Small intestine (tissue), 7 donors: Measurements from ENCODE around the gene CHST11. TPM values are rescaled to one million over a fixed set of nuclear protein-coding genes. Genes with fewer than 3 reads are reported as not detected.

Experiments
- DNase-seq, 2 donors: peaks; one replicate each; pipeline versions ENCODE4 v3.0.0 to v3.0.0-alpha.2; 2013
- FAIRE-seq: peaks from 2 replicates; lab custom pipeline; 2012; peaks lifted over from hg19 to GRCh38; lab: Jason Lieb, UNC
- H3K27ac ChIP-seq, 3 donors: one replicate each; pipeline ENCODE4 v1.5.1; 2013; ENCODE audit warnings: low read length in 2 of 3, mild to moderate bottlenecking in 2 of 3, control low read depth in 1 of 3, inconsistent platforms in 1 of 3, low read depth in 1 of 3, moderate library complexity in 1 of 3
- H3K27me3 ChIP-seq, 3 donors: one replicate each; pipeline ENCODE4 v1.6.1; 2013; ENCODE audit warnings: low read length in 3 of 3, inconsistent platforms in 1 of 3; ENCODE audit not compliant: control insufficient read depth in 3 of 3, insufficient read depth in 3 of 3
- H3K36me3 ChIP-seq, 3 donors: one replicate each; pipeline ENCODE4 v1.6.1; 2013; ENCODE audit warnings: low read length in 3 of 3, inconsistent platforms in 1 of 3, low read depth in 1 of 3, mild to moderate bottlenecking in 1 of 3, moderate library complexity in 1 of 3; ENCODE audit not compliant: control insufficient read depth in 3 of 3, insufficient read depth in 2 of 3
- H3K4me1 ChIP-seq, 3 donors: one replicate each; pipeline ENCODE4 v1.6.1; 2013; ENCODE audit warnings: low read length in 2 of 3, inconsistent platforms in 1 of 3, low read depth in 1 of 3, mild to moderate bottlenecking in 1 of 3, moderate library complexity in 1 of 3; ENCODE audit not compliant: control insufficient read depth in 3 of 3, insufficient read depth in 2 of 3
- H3K4me3 ChIP-seq, 3 donors: one replicate each; pipeline ENCODE4 v1.5.1; 2013; ENCODE audit warnings: low read length in 3 of 3, control low read depth in 1 of 3, inconsistent platforms in 1 of 3, low read depth in 1 of 3, mild to moderate bottlenecking in 1 of 3, moderate library complexity in 1 of 3
- H3K9me3 ChIP-seq, 2 donors: one replicate each; pipeline ENCODE4 v1.6.1; 2013; ENCODE audit warnings: low read depth in 1 of 2, low read length in 1 of 2; ENCODE audit not compliant: control insufficient read depth in 2 of 2, insufficient read depth in 1 of 2
- WGBS, 3 donors: extraction: QIAGEN DNeasy Blood & Tissue Kit; methylation state at CpG; one replicate each; pipeline ENCODE4 v1.1.7; 2013; 5-methylcytosine and 5-hydroxymethylcytosine counted together
- polyA plus RNA-seq, 4 donors: library from polyadenylated mRNA; stranded (reverse) in 3 of 4; unstranded in 1 of 4; fragments of 200-250 nt in 3 of 4; fragments of 120-200 nt in 1 of 4; gene quantifications; one replicate each; pipeline versions ENCODE4 v1.2.1 to v1.2.3, GENCODE V29; 2013
- donor health status: healthy with polysubstance abuse.
- donor health status: control.
- donor health status: control.
- donor health status: Bipolar disorder and iron deficiency.
- donor health status: healthy.

Gene CHST11
- polyA plus RNA-seq, 4 donors, result 0.89 to 3.0 (median 2.0) TPM

GRCh38 chr12:104599272-104600035, 142.7 kb downstream of the CHST11 start:
- no peak overlapping the region for H3K27ac ChIP-seq
- 83 to 87% (median 84%) methylated on average over 16 of the region's 16 CpGs for WGBS, 3 donors
- DNase-seq (no peak), FAIRE-seq (no peak)
- H3K27me3 ChIP-seq, result no peaks in the 10 kb centered on the region
- no peaks in the 10 kb centered on the region for H3K9me3 ChIP-seq
- no peaks in the 10 kb centered on the region for H3K36me3 ChIP-seq
- H3K4me1 ChIP-seq, result peaks cover 0 to 6% (median 0%) of the 10 kb centered on the region in 3 donors
- no peak overlapping the region for H3K4me3 ChIP-seq

- H3K9me3 ChIP-seq, result no peaks in the 10 kb centered on the region
- H3K4me3 ChIP-seq, result no peak overlapping the region
- H3K27me3 ChIP-seq, result no peaks in the 10 kb centered on the region
- WGBS, 3 donors, result 85 to 89% (median 87%) methylated on average over 4 of the region's 4 CpGs
- no peaks in the 10 kb centered on the region for H3K36me3 ChIP-seq
- peaks cover 0 to 6% (median 0%) of the 10 kb centered on the region in 3 donors for H3K4me1 ChIP-seq
- FAIRE-seq, result no peak
- no peak for DNase-seq
- no peak overlapping the region for H3K27ac ChIP-seq
Measured at GRCh38 chr12:104600036-104600712, 143.4 kb downstream of the CHST11 start.

- Histone ChIP-seq H3K4me1 (peaks cover 0 to 8% (median 0%) of the 10 kb centered on the region in 3 donors), H3K27ac (no peak overlapping the region), H3K36me3 (no peaks in the 10 kb centered on the region), H3K27me3 (no peaks in the 10 kb centered on the region), H3K9me3 (no peaks in the 10 kb centered on the region), H3K4me3 (no peak overlapping the region)
- FAIRE-seq, result no peak
- WGBS, 3 donors, result 84 to 90% (median 89%) methylated on average over 6 of the region's 6 CpGs
- DNase-seq, result no peak
Measured at GRCh38 chr12:104600790-104601739, 144.3 kb downstream of the CHST11 start.

GRCh38 chr12:104602406-104602805, 145.7 kb downstream of the CHST11 start:
- Histone ChIP-seq H3K27ac (no peak overlapping the region), H3K4me3 (no peak overlapping the region), H3K36me3 (no peaks in the 10 kb centered on the region), H3K27me3 (no peaks in the 10 kb centered on the region), H3K4me1 (peaks cover 0 to 5% (median 0%) of the 10 kb centered on the region in 3 donors), H3K9me3 (no peaks in the 10 kb centered on the region)
- FAIRE-seq (no peak), DNase-seq (no peak)
- WGBS, 3 donors, result 89 to 95% (median 91%) methylated on average over 6 of the region's 6 CpGs

DNA sequence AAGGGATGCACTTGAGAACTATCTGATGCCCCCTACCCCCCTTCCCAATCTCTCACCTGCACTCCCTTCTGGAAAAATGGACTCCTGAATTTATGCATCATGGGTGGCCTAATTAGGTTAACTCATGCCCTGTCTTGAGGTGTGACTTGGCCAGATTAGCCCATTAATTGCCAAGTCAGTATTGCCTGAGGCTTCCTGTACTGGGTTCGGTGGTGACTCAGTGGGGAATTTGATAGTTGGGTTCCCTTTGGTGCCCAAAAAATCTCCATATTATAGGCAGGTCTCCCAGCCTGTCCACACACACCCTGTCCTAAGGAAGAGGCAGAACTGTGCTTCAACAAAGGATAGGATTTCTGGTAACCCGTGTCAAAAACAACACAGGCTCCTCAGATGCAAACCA, 146.1 kb downstream of the CHST11 start:
- H3K36me3 ChIP-seq, result no peaks in the 10 kb centered on the region
- no peaks in the 10 kb centered on the region for H3K27me3 ChIP-seq
- H3K4me3 ChIP-seq, result no peak overlapping the region
- no peaks in the 10 kb centered on the region for H3K9me3 ChIP-seq
- H3K27ac ChIP-seq, result no peak overlapping the region
- DNase-seq (no peak), FAIRE-seq (no peak)
- 86 to 91% (median 88%) methylated on average over 2 of the region's 2 CpGs for WGBS, 3 donors
- H3K4me1 ChIP-seq, result peaks cover 0 to 5% (median 0%) of the 10 kb centered on the region in 3 donors

DNA sequence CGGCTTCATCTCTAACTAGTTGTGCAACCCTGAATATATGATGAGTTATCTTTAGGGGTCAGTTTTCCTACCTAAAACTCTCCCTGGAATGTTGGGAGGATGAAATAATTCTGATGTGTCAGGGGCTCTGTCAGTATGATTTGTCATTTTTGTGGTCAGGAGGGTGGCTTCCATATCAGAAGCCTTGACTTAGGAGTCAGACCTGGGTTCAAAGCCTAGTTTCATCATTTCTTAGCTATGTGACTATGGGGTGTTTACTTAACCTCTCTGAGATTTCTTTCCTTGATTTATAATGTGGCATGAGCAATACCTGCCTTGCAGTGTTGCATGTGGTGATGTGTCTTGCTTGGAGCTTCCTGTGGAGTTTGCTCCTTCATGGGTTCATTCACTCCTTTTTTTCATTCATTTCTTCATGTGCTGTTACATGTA, 146.8 kb downstream of the CHST11 start:
- Histone ChIP-seq H3K36me3 (no peaks in the 10 kb centered on the region), H3K9me3 (no peaks in the 10 kb centered on the region), H3K27ac (peak overlapping the region in 1 of 3 donors; percentile 76), H3K4me1 (peaks cover 0 to 5% (median 0%) of the 10 kb centered on the region in 3 donors), H3K4me3 (no peak overlapping the region), H3K27me3 (no peaks in the 10 kb centered on the region)
- DNase-seq (no peak), FAIRE-seq (no peak)
- WGBS, 3 donors, result 89 to 96% (median 94%) methylated on average over 1 of the region's 1 CpG

DNA sequence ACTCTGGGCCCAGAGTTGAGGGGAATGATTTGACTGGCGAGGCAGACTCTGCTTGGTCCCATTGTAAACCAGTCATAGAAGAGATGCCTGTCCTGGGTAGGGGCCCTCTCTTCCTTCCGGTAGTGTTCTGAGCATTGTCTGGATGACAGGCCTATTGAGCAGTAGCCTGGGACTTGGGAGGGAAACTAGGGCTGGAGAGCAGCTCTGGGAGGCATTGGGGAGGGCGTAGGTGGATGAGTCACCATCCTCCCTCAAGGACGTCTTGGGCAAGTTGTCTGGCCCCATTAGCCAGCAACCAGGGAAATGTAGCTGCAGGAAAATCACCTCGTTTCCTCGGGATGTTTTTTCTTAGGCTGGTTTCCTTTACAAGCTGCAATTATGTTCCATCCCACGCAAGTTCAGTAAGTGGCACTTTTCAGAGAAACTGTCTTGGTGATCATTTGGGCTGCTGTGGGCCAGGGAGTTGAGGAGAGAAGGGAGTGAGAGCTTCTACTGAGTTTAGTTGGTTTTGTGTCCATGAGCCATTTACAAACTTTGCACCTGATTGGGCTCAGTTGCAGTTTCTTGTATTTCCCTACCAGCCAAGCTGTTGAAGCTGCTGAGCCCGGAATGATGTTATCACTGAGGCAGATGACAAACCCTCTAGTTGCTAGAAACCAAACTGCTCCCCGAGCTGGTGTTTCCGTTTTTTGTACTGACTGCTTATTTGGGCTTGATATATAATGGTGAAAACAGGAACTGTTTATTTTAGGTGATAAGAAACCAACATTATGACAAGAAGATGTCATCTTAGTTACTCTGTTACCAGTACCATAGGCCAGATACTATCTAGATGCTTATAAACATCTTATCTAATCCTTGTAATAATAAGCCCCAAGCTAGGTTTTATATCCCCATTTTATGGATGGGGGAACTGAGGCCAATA, 147.6 kb downstream of the CHST11 start:
- FAIRE-seq (no peak), DNase-seq (peak; percentile 19 to 44)
- 38 to 54% (median 41%) methylated on average over 10 of the region's 10 CpGs for WGBS, 3 donors
- no peaks in the 10 kb centered on the region for H3K36me3 ChIP-seq
- H3K4me3 ChIP-seq, result no peak overlapping the region
- H3K27ac ChIP-seq, result peak overlapping the region in 1 of 3 donors; percentile 76
- no peaks in the 10 kb centered on the region for H3K9me3 ChIP-seq
- no peaks in the 10 kb centered on the region for H3K27me3 ChIP-seq
- H3K4me1 ChIP-seq, result peaks cover 0 to 5% (median 0%) of the 10 kb centered on the region in 3 donors
